K562 (cell line): ENCODE data around the gene SLC40A1. TPM values are rescaled to one million over a fixed set of nuclear protein-coding genes. Genes with fewer than 3 reads are reported as not detected.

ENCODE experiments used
- BRD4 ChIP-seq: fragments of 200-600 bp; sonication (generic); IDR thresholded peaks from 2 replicates; pipeline ENCODE4 v1.6.1; 2017; ENCODE audit warnings: inconsistent platforms
- CCNT2 ChIP-seq: IDR thresholded peaks from 2 replicates; pipeline ENCODE4 v1.6.1; 2011; ENCODE audit warnings: borderline replicate concordance, low read depth, mild to moderate bottlenecking, moderate library complexity, mixed read lengths, low read length; ENCODE audit not compliant: insufficient read length; ENCODE audit errors: extremely low read depth
- FOXA1 ChIP-seq: fragments of 450-650 bp; IDR thresholded peaks from 2 replicates; pipeline ENCODE4 v1.6.1; 2016; ENCODE audit warnings: mild to moderate bottlenecking, borderline replicate concordance
- HMGN3 ChIP-seq: IDR thresholded peaks from 2 replicates; pipeline ENCODE4 v1.6.1; 2011; ENCODE audit warnings: borderline replicate concordance, low read depth, mild to moderate bottlenecking, mixed read lengths, low read length; ENCODE audit not compliant: insufficient read length; ENCODE audit errors: extremely low read depth
- KLF16 ChIP-seq: IDR thresholded peaks from 2 replicates; pipeline ENCODE4 v1.6.1; 2016; ENCODE audit warnings: antibody characterized with exemption
- MTF1 ChIP-seq: fragments of 250-450 bp; sonication (Bioruptor Pico); IDR thresholded peaks from 2 replicates; pipeline ENCODE4 v1.9.0; 2021; ENCODE audit warnings: moderate library complexity, mild to moderate bottlenecking, inconsistent platforms, borderline replicate concordance
- NCOR1 ChIP-seq: fragments of 450-650 bp; IDR thresholded peaks from 2 replicates; pipeline ENCODE4 v1.6.1; 2016; ENCODE audit warnings: mild to moderate bottlenecking, moderate library complexity
- SAFB2 ChIP-seq: fragments of 200-400 bp; formaldehyde crosslinking; IDR thresholded peaks from 2 replicates; pipeline ENCODE4 v1.6.1; 2018; ENCODE audit warnings: borderline replicate concordance, low read length, low read depth, moderate library complexity; ENCODE audit not compliant: severe bottlenecking
- SP1 ChIP-seq: sonication (generic); formaldehyde crosslinking; IDR thresholded peaks from 2 replicates; pipeline ENCODE4 v1.8.1; 2022; ENCODE audit warnings: mild to moderate bottlenecking, missing genetic modification reagents
- TAF1 ChIP-seq: IDR thresholded peaks from 2 replicates; pipeline ENCODE4 v1.6.1; 2011; ENCODE audit warnings: mild to moderate bottlenecking, low read length, moderate library complexity; ENCODE audit not compliant: insufficient read depth, control insufficient read depth, severe bottlenecking; ENCODE audit errors: extremely low read depth
- TCF7L2 ChIP-seq: fragments of 150-350 bp; IDR thresholded peaks from 2 replicates; pipeline ENCODE4 v1.6.1; 2016; ENCODE audit warnings: low read depth, mild to moderate bottlenecking, low read length, moderate library complexity
- ZBTB7A ChIP-seq: IDR thresholded peaks from 2 replicates; pipeline ENCODE4 v1.6.1; 2011; ENCODE audit warnings: low read depth, mild to moderate bottlenecking, low read length, moderate library complexity, borderline replicate concordance; ENCODE audit not compliant: control insufficient read depth
- ZNF445 ChIP-seq: fragments of 250-450 bp; sonication (Bioruptor Pico); IDR thresholded peaks from 2 replicates; pipeline ENCODE4 v1.4.0; 2020; ENCODE audit warnings: low read depth, mild to moderate bottlenecking, moderate library complexity
- polyA plus RNA-seq, 8 experiments: library from polyadenylated mRNA; depleted of rRNA in 4 of 8; stranded (reverse) in 5 of 8; unstranded in 3 of 8; fragments of >200 nt; fragmentation: Nextera tagmentation in 2 of 8; fragmentation: Illumina TruSeq in 1 of 8; extraction: Ambion mirVana in 2 of 8; extraction: Trizol in 1 of 8; gene quantifications; 2 replicates each; pipeline versions ENCODE4 v1.2.1 to v1.2.3, GENCODE V29; 2011 to 2014; ENCODE audit warnings: inconsistent platforms in 1 of 8, missing spikeins in 1 of 8
- total RNA-seq, 7 experiments: library from RNA; depleted of rRNA in 6 of 7; stranded (reverse); fragments of >200 nt in 6 of 7; fragmentation: Illumina TruSeq in 2 of 7; extraction: Trizol in 2 of 7; gene quantifications; 2 replicates each; pipeline versions ENCODE4 v1.2.1 to v1.2.3, GENCODE V29; 2011 to 2021; ENCODE audit warnings: low replicate concordance in 1 of 7
- TF ChIP-seq, protein P1 (sequence below): IDR thresholded peaks from 3 replicates; pipeline ENCODE4 v1.6.1; 2011; ENCODE audit warnings: borderline replicate concordance, mild to moderate bottlenecking; ENCODE audit not compliant: insufficient read length, insufficient read depth
- TF ChIP-seq, protein P2 (sequence below): sonication (generic); formaldehyde crosslinking; IDR thresholded peaks from 2 replicates; pipeline ENCODE4 v1.8.0; 2022; ENCODE audit warnings: mild to moderate bottlenecking, missing genetic modification reagents
- TF ChIP-seq, protein P3 (sequence below): fragments of 450-650 bp; formaldehyde crosslinking; IDR thresholded peaks from 2 replicates; pipeline ENCODE4 v1.4.0; 2022; ENCODE audit warnings: mild to moderate bottlenecking, moderate library complexity
- TF ChIP-seq, protein P4 (sequence below), 2 experiments: fragments of 450-650 bp; IDR thresholded peaks; 2 replicates each; pipeline ENCODE4 v1.6.1; 2016
- TF ChIP-seq, protein P5 (sequence below): fragments of 250-450 bp; sonication (Bioruptor Pico); IDR thresholded peaks from 2 replicates; pipeline ENCODE4 v1.9.0; 2021; ENCODE audit warnings: mild to moderate bottlenecking, inconsistent platforms
- TF ChIP-seq, protein P6 (sequence below), 2 experiments: IDR thresholded peaks; 2 replicates each; pipeline ENCODE4 v1.6.1; 2011; ENCODE audit warnings: borderline replicate concordance in 1 of 2, control low read depth in 1 of 2, low read depth in 1 of 2, low read length in 1 of 2, mild to moderate bottlenecking in 1 of 2, mixed read lengths in 1 of 2, moderate library complexity in 1 of 2; ENCODE audit not compliant: insufficient read depth in 1 of 2, insufficient read length in 1 of 2, poor library complexity in 1 of 2, severe bottlenecking in 1 of 2; ENCODE audit errors: extremely low read depth in 1 of 2

SLC40A1 gene
- total and polyA plus RNA-seq, 9 of the 15 experiments (the other 6 are each of a cell fraction or from before 2014, with no cell fraction given) = 42.2 to 95.9 (median 54.9) TPM

DNA sequence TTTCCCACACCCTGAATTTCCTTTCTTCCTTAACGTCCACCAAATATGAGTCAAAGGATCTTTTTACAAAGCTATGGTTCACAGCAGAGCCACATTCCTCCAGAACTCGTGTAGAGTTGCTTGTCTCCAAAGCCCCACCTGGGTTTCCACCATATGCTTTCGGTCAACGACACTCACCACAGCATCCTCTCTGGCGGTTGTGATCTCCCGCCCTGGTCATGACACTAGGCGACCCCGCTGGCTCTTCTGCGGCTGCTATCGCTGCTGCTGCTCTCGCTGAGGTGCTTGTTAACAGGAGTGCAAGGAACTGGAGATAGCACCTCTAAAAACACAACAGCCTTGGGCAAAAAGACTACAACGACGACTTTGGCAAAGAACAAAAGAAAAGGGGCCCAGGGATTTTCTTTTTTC is 340 bp downstream of the SLC40A1 start (continued):
- TF ChIP-seq, protein P1, sequence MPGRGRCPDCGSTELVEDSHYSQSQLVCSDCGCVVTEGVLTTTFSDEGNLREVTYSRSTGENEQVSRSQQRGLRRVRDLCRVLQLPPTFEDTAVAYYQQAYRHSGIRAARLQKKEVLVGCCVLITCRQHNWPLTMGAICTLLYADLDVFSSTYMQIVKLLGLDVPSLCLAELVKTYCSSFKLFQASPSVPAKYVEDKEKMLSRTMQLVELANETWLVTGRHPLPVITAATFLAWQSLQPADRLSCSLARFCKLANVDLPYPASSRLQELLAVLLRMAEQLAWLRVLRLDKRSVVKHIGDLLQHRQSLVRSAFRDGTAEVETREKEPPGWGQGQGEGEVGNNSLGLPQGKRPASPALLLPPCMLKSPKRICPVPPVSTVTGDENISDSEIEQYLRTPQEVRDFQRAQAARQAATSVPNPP = no peak
- TF ChIP-seq NCOR1 (peak; percentile 33), HMGN3 (no peak), SP1 (CRISPR knock-in tag) (no peak), KLF16 (no peak), BRD4 (no peak), ZBTB7A (no peak), ZNF445 (no peak), SAFB2 (no peak), TAF1 (no peak), FOXA1 (no peak), MTF1 (no peak), TCF7L2 (no peak), CCNT2 (no peak)
- TF ChIP-seq, protein P2, sequence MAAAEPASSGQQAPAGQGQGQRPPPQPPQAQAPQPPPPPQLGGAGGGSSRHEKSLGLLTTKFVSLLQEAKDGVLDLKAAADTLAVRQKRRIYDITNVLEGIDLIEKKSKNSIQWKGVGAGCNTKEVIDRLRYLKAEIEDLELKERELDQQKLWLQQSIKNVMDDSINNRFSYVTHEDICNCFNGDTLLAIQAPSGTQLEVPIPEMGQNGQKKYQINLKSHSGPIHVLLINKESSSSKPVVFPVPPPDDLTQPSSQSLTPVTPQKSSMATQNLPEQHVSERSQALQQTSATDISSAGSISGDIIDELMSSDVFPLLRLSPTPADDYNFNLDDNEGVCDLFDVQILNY (CRISPR knock-in tag) = no peak
- TF ChIP-seq, protein P3, sequence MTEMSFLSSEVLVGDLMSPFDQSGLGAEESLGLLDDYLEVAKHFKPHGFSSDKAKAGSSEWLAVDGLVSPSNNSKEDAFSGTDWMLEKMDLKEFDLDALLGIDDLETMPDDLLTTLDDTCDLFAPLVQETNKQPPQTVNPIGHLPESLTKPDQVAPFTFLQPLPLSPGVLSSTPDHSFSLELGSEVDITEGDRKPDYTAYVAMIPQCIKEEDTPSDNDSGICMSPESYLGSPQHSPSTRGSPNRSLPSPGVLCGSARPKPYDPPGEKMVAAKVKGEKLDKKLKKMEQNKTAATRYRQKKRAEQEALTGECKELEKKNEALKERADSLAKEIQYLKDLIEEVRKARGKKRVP (CRISPR knock-in tag) = 0 out of 2 replicates have a peak, but pooled peaks have one; percentile 11
- TF ChIP-seq, protein P4, sequence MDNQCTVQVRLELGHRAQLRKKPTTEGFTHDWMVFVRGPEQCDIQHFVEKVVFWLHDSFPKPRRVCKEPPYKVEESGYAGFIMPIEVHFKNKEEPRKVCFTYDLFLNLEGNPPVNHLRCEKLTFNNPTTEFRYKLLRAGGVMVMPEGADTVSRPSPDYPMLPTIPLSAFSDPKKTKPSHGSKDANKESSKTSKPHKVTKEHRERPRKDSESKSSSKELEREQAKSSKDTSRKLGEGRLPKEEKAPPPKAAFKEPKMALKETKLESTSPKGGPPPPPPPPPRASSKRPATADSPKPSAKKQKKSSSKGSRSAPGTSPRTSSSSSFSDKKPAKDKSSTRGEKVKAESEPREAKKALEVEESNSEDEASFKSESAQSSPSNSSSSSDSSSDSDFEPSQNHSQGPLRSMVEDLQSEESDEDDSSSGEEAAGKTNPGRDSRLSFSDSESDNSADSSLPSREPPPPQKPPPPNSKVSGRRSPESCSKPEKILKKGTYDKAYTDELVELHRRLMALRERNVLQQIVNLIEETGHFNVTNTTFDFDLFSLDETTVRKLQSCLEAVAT (IDR thresholded peaks at IDR 0.05) = peak; percentile 27 to 48; a peak in 1 of 4 replicates
- TF ChIP-seq, protein P5, sequence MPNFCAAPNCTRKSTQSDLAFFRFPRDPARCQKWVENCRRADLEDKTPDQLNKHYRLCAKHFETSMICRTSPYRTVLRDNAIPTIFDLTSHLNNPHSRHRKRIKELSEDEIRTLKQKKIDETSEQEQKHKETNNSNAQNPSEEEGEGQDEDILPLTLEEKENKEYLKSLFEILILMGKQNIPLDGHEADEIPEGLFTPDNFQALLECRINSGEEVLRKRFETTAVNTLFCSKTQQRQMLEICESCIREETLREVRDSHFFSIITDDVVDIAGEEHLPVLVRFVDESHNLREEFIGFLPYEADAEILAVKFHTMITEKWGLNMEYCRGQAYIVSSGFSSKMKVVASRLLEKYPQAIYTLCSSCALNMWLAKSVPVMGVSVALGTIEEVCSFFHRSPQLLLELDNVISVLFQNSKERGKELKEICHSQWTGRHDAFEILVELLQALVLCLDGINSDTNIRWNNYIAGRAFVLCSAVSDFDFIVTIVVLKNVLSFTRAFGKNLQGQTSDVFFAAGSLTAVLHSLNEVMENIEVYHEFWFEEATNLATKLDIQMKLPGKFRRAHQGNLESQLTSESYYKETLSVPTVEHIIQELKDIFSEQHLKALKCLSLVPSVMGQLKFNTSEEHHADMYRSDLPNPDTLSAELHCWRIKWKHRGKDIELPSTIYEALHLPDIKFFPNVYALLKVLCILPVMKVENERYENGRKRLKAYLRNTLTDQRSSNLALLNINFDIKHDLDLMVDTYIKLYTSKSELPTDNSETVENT (CRISPR knock-in tag) = no peak
- TF ChIP-seq, protein P6, sequence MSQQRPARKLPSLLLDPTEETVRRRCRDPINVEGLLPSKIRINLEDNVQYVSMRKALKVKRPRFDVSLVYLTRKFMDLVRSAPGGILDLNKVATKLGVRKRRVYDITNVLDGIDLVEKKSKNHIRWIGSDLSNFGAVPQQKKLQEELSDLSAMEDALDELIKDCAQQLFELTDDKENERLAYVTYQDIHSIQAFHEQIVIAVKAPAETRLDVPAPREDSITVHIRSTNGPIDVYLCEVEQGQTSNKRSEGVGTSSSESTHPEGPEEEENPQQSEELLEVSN (IDR thresholded peaks at IDR 0.05; ENCODE audit: borderline replicate concordance in 1 of 2, extremely low read depth in 1 of 2, insufficient read depth in 1 of 2, insufficient read length in 1 of 2, low read depth in 1 of 2, low read length in 1 of 2, poor library complexity in 1 of 2, severe bottlenecking in 1 of 2) = peak in 1 of 2 experiments; percentile 76
